ENCODE results near the gene CABLES2.

CABLES2 gene

GRCh38 chr20:62453186-62453808, 46.2 kb upstream of the CABLES2 start:
- TF ChIP-seq EZH2phosphoT487 (IDR thresholded peaks at IDR 0.05; ENCODE audit: borderline replicate concordance) (no peak), CTCF (conservative IDR thresholded peaks at IDR 0.05; ENCODE audit: low read length) (no peak)
- H3K27me3 ChIP-seq (ENCODE audit: insufficient read depth, low read length, poor library complexity, severe bottlenecking) = no peaks in the 10 kb centered on the region
- no peaks in the 10 kb centered on the region for H3K9me3 ChIP-seq (ENCODE audit: insufficient read depth, low read depth, low read length)
- no peaks in the 10 kb centered on the region for H3F3A ChIP-seq (ENCODE audit: low read depth)
- H3K36me3 ChIP-seq (ENCODE audit: insufficient read depth, low read length) = no peaks in the 10 kb centered on the region
- no peak overlapping the region for H2AFZ ChIP-seq (ENCODE audit: low read length)
- no peaks in the 10 kb centered on the region for H3K4me1 ChIP-seq (ENCODE audit: insufficient read depth, low read length, poor library complexity, severe bottlenecking)
- no peak overlapping the region for H3K9ac ChIP-seq (ENCODE audit: low read depth, low read length, poor library complexity, severe bottlenecking)
- no peaks in the 10 kb centered on the region for H4K20me1 ChIP-seq (ENCODE audit: insufficient read depth, low read length, poor library complexity, severe bottlenecking)
- no peak overlapping the region for H3K4me2 ChIP-seq (ENCODE audit: low read depth, low read length, poor library complexity, severe bottlenecking)
- H3K79me2 ChIP-seq (ENCODE audit: insufficient read depth, low read length) = no peaks in the 10 kb centered on the region
- no peak overlapping the region for H3K4me3 ChIP-seq (ENCODE audit: low read length, poor library complexity, severe bottlenecking)
- no peaks in the 10 kb centered on the region for H3K9me2 ChIP-seq (replicated peaks; ENCODE audit: low read depth, low read length)

DNA sequence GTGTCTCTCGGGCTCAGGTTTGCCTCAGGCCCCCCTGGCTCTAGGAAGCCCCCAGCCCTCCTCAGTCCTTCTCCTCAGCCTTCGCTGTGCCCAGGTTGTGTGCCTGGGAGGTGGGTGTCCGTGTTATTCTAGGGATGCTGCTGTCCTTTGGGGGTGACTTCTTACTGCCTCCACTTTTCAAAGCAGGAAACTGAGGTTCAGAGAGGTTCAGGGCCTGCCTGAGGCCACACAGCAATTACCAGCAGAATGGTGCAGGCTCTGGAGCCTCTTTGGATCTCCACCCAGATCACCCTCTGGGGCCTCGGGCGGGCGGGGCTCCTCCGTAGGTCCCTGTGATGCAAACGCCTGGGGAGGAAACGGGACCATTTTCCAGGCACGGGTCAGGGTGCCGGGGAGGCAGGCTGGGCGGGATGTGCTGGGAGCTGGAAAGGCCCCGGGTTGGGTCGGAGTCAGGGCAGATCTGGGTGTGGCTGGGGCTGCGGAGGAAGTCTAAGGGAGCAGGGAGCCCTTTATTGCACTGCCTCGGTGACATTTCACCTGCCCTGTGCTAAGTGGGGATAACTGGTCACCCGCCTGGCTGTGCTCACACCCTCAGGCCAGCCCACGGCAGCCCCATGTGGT, 45.5 kb upstream of the CABLES2 start:
- Histone ChIP-seq H3K9ac (ENCODE audit: low read depth, low read length, poor library complexity, severe bottlenecking) (no peak overlapping the region), H3K4me3 (ENCODE audit: low read length, poor library complexity, severe bottlenecking) (no peak overlapping the region), H3K79me2 (ENCODE audit: insufficient read depth, low read length) (no peaks in the 10 kb centered on the region), H3K9me3 (ENCODE audit: insufficient read depth, low read depth, low read length) (no peaks in the 10 kb centered on the region), H3K27me3 (ENCODE audit: insufficient read depth, low read length, poor library complexity, severe bottlenecking) (no peaks in the 10 kb centered on the region), H2AFZ (ENCODE audit: low read length) (no peak overlapping the region), H3K4me2 (ENCODE audit: low read depth, low read length, poor library complexity, severe bottlenecking) (no peak overlapping the region), H3F3A (ENCODE audit: low read depth) (no peaks in the 10 kb centered on the region), H3K9me2 (replicated peaks; ENCODE audit: low read depth, low read length) (no peaks in the 10 kb centered on the region), H3K4me1 (ENCODE audit: insufficient read depth, low read length, poor library complexity, severe bottlenecking) (no peaks in the 10 kb centered on the region), H4K20me1 (ENCODE audit: insufficient read depth, low read length, poor library complexity, severe bottlenecking) (no peaks in the 10 kb centered on the region), H3K36me3 (ENCODE audit: insufficient read depth, low read length) (no peaks in the 10 kb centered on the region)
- TF ChIP-seq EZH2phosphoT487 (IDR thresholded peaks at IDR 0.05; ENCODE audit: borderline replicate concordance) = no peak

- no peak overlapping the region for H3K9ac ChIP-seq (ENCODE audit: low read depth, low read length, poor library complexity, severe bottlenecking)
- H3K4me1 ChIP-seq (ENCODE audit: insufficient read depth, low read length, poor library complexity, severe bottlenecking) = no peaks in the 10 kb centered on the region
- H3K4me3 ChIP-seq (ENCODE audit: low read length, poor library complexity, severe bottlenecking) = no peak overlapping the region
- no peaks in the 10 kb centered on the region for H3K27me3 ChIP-seq (ENCODE audit: insufficient read depth, low read length, poor library complexity, severe bottlenecking)
- H3F3A ChIP-seq (ENCODE audit: low read depth) = no peaks in the 10 kb centered on the region
- H3K79me2 ChIP-seq (ENCODE audit: insufficient read depth, low read length) = no peaks in the 10 kb centered on the region
- H4K20me1 ChIP-seq (ENCODE audit: insufficient read depth, low read length, poor library complexity, severe bottlenecking) = no peaks in the 10 kb centered on the region
- H3K9me2 ChIP-seq (replicated peaks; ENCODE audit: low read depth, low read length) = no peaks in the 10 kb centered on the region
- no peaks in the 10 kb centered on the region for H3K9me3 ChIP-seq (ENCODE audit: insufficient read depth, low read depth, low read length)
- no peak for TF ChIP-seq EZH2phosphoT487 (IDR thresholded peaks at IDR 0.05; ENCODE audit: borderline replicate concordance)
- TF ChIP-seq CTCF (conservative IDR thresholded peaks at IDR 0.05; ENCODE audit: low read length) = no peak
- no peak overlapping the region for H3K4me2 ChIP-seq (ENCODE audit: low read depth, low read length, poor library complexity, severe bottlenecking)
- H3K36me3 ChIP-seq (ENCODE audit: insufficient read depth, low read length) = no peaks in the 10 kb centered on the region
- no peak overlapping the region for H2AFZ ChIP-seq (ENCODE audit: low read length)
These were observed 44.9 kb upstream of the CABLES2 start for GRCh38 chr20:62451970-62452369.
